ENCODE data around the gene CDCA8. TPM values are rescaled to one million over a fixed set of nuclear protein-coding genes. Genes with fewer than 3 reads are reported as not detected.

CDCA8 gene
- total and polyA plus RNA-seq, 7 donors: under 0.01 to 21.4 (median 2.7) TPM; not detected in 1

DNA sequence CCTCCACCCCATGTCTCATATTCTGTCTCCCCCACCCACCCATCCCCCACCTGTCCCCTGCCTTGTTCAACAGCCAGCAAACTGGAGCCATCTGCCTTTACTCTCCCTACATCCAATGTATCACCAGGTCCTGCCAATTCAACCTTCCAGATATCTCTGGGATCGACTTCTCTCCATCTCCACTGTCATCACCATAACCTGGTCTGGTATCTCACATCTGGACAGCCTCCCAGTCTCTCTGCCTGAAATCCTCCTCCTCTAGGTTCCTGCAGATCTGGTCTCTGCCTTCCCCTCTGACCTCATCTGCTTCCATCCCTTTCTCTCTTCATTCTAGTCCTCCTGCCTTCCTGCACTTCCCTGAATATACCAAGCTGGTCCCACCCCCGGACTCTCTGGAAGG lies 22.2 kb upstream of the CDCA8 start:
- Histone ChIP-seq H3K9me3 (no peaks in the 10 kb centered on the region), H3K36me3 (no peaks in the 10 kb centered on the region), H3K4me3 (no peak overlapping the region), H3K27me3 (peaks cover 0 to 40% (median 16%) of the 10 kb centered on the region in 3 donors), H3K27ac (no peak overlapping the region), H3K4me1 (peaks cover 0 to 16% (median 14%) of the 10 kb centered on the region in 4 donors)
- TF ChIP-seq POLR2A (IDR thresholded peaks at IDR 0.05) (no peak), POLR2AphosphoS5 (IDR thresholded peaks at IDR 0.05) (no peak), EP300 (IDR thresholded peaks at IDR 0.05) (no peak)
- TF ChIP-seq, protein P1, sequence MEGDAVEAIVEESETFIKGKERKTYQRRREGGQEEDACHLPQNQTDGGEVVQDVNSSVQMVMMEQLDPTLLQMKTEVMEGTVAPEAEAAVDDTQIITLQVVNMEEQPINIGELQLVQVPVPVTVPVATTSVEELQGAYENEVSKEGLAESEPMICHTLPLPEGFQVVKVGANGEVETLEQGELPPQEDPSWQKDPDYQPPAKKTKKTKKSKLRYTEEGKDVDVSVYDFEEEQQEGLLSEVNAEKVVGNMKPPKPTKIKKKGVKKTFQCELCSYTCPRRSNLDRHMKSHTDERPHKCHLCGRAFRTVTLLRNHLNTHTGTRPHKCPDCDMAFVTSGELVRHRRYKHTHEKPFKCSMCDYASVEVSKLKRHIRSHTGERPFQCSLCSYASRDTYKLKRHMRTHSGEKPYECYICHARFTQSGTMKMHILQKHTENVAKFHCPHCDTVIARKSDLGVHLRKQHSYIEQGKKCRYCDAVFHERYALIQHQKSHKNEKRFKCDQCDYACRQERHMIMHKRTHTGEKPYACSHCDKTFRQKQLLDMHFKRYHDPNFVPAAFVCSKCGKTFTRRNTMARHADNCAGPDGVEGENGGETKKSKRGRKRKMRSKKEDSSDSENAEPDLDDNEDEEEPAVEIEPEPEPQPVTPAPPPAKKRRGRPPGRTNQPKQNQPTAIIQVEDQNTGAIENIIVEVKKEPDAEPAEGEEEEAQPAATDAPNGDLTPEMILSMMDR (IDR thresholded peaks at IDR 0.05): no peak
- WGBS, 2 donors: 64 to 82% methylated on average over 2 of the region's 2 CpGs
- no peak for DNase-seq
- intact Hi-C loops (cut with DNase I): no loop called here

DNA sequence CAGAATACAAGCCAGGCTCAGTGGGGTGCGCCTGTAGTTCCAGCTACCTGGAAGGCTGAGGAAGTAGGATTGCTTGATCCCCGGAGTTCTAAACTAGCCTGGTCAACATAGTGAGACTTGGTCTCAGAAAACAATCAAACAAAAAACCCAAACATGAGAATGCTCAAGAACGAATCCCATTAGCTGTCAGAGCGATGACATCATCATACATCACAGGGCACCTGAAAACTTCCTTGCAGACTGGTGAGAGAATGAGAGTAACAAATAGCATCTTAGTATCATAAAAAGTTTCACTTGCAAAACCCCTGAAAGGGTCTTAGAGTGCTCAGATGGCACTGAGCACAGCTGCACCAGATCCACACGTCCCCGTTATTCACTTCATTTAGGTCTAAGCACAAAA lies 21.1 kb upstream of the CDCA8 start:
- TF ChIP-seq EP300 (IDR thresholded peaks at IDR 0.05) (no peak), POLR2AphosphoS5 (IDR thresholded peaks at IDR 0.05) (no peak), POLR2A (IDR thresholded peaks at IDR 0.05) (no peak)
- TF ChIP-seq, protein P1 (IDR thresholded peaks at IDR 0.05): no peak
- H3K9me3 ChIP-seq: no peaks in the 10 kb centered on the region
- H3K4me1 ChIP-seq: peaks cover 0 to 26% (median 25%) of the 10 kb centered on the region in 4 donors
- no peak overlapping the region for H3K27ac ChIP-seq
- H3K36me3 ChIP-seq: no peaks in the 10 kb centered on the region
- intact Hi-C loops (cut with DNase I): no loop called here
- H3K4me3 ChIP-seq: no peak overlapping the region
- DNase-seq: no peak
- WGBS, 2 donors: 76% methylated on average over 6 of the region's 6 CpGs
- H3K27me3 ChIP-seq: peaks cover 0 to 40% (median 16%) of the 10 kb centered on the region in 3 donors

DNA sequence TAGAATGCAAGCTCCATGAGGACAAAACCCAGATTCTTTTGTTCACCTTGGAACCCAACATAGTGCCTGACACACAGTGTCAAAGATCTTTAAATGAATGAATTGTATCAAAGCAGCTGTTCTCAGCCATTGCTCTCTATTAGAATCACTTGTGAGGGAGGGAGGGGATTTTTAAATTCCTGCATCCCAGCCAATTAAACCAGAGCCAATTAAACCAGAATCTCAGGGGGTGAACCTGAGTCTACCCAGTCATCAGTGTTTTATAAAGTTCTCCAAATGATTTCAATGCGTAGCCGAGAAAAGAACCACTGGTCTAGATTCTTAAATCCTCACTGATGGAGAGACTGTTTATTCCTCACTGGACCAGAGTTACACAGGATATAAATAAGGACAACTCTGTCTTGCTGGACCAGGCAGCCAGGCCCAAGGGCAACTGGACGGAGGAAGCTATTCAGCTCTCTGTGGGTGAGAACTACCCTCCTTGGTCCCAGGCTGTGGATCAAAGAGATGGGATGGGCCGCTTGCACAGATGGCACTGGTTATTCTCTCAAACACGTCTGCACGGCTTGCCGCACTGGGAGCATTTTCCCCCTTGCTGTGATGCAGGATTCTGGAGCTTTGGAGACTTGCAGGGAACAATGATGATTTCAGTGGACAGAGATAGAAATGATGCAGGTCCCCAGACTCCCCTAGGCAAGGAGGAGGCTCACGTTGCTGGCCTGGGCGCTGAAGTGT lies 20.0 kb upstream of the CDCA8 start:
- WGBS, 2 donors: 72 to 75% methylated on average over 9 of the region's 9 CpGs
- H3K36me3 ChIP-seq: no peaks in the 10 kb centered on the region
- intact Hi-C loops (cut with DNase I): no loop called here
- TF ChIP-seq, protein P1 (IDR thresholded peaks at IDR 0.05): no peak
- TF ChIP-seq POLR2A (IDR thresholded peaks at IDR 0.05) (no peak), EP300 (IDR thresholded peaks at IDR 0.05) (no peak), POLR2AphosphoS5 (IDR thresholded peaks at IDR 0.05) (no peak)
- no peak overlapping the region for H3K4me3 ChIP-seq
- H3K9me3 ChIP-seq: no peaks in the 10 kb centered on the region
- no peak for DNase-seq
- H3K27me3 ChIP-seq: peaks cover 0 to 40% (median 16%) of the 10 kb centered on the region in 3 donors
- H3K27ac ChIP-seq: no peak overlapping the region
- peaks cover 0 to 26% (median 25%) of the 10 kb centered on the region in 4 donors for H3K4me1 ChIP-seq

DNA sequence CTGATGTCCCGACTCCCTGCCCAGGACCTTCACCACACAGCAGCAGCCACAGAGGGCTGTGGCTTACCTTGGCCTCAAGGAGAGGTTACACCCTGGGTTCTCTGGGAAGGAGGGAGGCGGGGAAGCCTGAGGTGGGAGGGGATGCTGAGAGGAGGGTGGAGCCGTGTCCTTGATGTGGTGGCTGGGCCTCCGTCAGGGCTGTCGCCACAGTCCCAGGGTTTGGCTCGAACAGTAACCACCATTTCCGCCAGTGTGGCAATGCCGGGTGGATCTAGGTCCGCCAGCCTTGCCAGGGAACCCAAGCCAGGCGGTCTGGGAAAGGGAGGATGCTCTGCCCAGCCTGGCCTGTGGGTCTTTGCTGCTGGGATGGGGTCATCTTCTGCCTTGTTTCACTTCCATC lies 18.4 kb upstream of the CDCA8 start:
- WGBS, 2 donors: 28 to 53% methylated on average over 10 of the region's 10 CpGs
- peaks cover 0 to 37% (median 16%) of the 10 kb centered on the region in 3 donors for H3K27me3 ChIP-seq
- no peaks in the 10 kb centered on the region for H3K36me3 ChIP-seq
- H3K27ac ChIP-seq: no peak overlapping the region
- H3K4me3 ChIP-seq: no peak overlapping the region
- no peak for DNase-seq
- H3K9me3 ChIP-seq: no peaks in the 10 kb centered on the region
- peaks cover 0 to 27% (median 24%) of the 10 kb centered on the region in 4 donors for H3K4me1 ChIP-seq
- intact Hi-C loops (cut with DNase I): no loop called here
- TF ChIP-seq, protein P1 (IDR thresholded peaks at IDR 0.05): no peak
- TF ChIP-seq POLR2AphosphoS5 (IDR thresholded peaks at IDR 0.05) (no peak), POLR2A (IDR thresholded peaks at IDR 0.05) (no peak), EP300 (IDR thresholded peaks at IDR 0.05) (no peak)
